Lower leg skin (tissue), 3 donors: ENCODE measurements around the gene IRF2BPL.

ENCODE experiments used
- CTCF ChIP-seq, 3 donors: fragments of 450-650 bp; IDR thresholded peaks; one replicate each; pipeline ENCODE4 v1.5.1; 2016; ENCODE audit warnings: antibody characterized with exemption in 3 of 3, mild to moderate bottlenecking in 3 of 3, moderate library complexity in 2 of 3
- POLR2A ChIP-seq, 2 donors: fragments of 450-650 bp; IDR thresholded peaks; one replicate each; pipeline ENCODE4 v1.6.1; 2016 to 2017; ENCODE audit warnings: antibody characterized with exemption in 2 of 2, mild to moderate bottlenecking in 1 of 2, moderate library complexity in 1 of 2

- TF ChIP-seq CTCF (IDR thresholded peaks at IDR 0.05) (no peak), POLR2A (IDR thresholded peaks at IDR 0.05) (no peak)
Observed at GRCh38 chr14:77009014-77009413, 19.5 kb downstream of the IRF2BPL start.
